Measurements from ENCODE around the gene IGFL2.
"Not testable (repeated sequence)": the region's sequence is repeated elsewhere in the genome, so short reads cannot be mapped to it uniquely, and the experiment has no call there.

The IGFL2 gene

DNA sequence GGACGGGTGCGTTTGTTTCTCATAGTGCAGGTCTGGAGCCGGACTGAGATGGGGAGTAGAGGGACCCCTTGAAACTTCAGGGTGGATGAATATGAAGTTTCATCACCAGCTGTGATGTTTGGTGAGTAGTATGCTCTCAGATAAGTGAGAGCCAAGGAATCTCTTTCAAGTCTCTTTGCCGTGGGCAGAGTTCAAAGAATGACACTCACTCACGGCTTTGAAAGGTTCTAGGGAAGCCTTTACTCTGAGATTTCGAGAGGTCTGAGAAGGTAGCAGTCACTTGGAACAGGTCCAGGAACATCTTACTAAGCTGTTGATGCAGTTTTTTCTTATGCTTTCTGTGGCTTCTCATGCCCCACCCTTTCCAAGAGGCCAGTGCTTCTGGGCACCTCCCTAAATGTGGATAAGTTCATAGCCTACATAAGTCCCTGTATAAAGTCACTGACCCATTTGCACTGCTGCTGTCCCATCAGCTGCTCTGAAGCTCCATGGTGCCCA is at the start of gene IGFL2:
Gene IGFL2, plus strand, starts transcription at position 448 of the 498 bp plus-strand sequence. Its CDS starts 41 bp downstream, at position 489.
- peak in 1 of 2 donors; percentile 14 for DNase-seq (ENCODE audit: low read depth in 2 of 2)

DNA sequence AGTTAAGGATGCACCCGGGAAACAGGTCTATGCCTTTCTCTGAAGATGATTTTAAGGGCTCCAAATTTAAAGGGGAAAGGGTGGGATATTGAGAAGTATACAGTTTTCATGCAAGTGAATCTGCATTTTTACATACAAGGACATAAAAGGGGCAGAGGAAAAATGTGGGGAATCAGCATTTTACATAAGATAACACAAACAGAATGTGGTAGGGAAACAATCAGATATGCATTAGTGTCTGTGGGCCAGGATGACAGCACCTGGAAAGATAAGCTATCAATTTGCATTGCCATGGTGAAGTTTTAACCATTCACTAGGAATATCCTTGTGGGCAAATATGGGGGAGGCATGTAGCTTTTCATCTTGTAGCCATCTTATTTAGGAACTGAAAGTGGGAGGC is 47.7 kb upstream of the IGFL2 start:
- no peak for DNase-seq (ENCODE audit: low read depth in 2 of 2)

DNA sequence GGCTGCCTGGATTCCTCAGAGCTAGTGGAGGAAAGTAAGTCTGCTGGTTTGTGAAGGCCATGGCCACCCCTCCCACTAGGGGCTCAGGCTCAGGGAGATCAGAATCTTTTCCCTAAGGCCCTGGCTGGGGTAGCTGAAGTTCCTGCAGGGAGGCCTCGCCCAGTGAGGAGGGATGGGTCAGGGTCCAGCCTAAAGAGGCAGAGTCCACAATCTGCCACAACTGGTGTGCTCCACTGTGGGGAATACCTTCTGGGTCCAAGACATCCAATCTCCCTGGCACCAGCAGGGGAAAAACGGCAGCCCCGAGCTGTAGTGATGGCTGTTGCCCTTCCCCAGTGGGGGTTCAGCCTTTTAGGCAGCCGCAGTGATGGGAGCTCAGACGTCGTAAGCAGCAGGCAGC is 46.7 kb upstream of the IGFL2 start:
- DNase-seq (ENCODE audit: low read depth in 2 of 2), result no peak

DNA sequence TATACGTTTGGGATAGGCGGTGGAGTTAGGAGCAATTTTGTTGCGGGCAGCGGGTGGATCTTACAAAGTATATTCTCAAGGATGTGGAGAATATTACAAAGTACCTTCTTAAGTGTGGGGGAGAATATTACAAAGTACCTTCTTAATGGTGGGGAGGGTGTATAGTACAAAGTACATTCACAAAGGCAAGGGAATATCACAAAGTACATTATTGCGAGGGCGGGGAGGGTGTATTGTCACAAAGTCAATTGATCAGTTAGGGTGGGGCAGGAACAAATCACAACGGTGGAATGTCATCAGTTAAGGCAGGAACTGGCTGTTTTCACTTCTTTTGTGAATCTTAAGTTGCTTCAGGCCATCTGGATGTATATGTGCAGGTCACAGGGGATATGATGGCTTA is 45.7 kb upstream of the IGFL2 start:
- DNase-seq (ENCODE audit: low read depth in 2 of 2), result not testable (repeated sequence)

DNA sequence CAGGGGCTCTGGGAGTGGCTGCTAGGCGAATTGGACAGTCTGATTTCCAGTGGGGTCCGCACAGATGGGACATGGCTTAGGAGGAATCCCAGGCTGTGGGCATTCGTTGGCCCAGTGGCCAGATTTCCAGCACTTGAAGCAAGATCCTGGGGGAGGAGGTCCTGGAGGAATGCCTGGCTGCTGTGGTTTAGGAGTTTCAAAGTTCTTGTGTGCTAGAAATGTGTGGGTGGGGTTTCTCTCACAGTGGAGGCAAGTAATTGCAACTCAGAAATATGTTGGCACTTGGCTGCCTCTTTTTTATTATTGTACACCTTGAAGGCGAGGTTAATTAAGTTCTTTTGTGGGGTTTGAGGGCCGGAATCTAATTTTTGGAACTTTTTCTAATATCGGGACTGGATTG is 40.7 kb upstream of the IGFL2 start:
- DNase-seq (ENCODE audit: low read depth in 2 of 2), result no peak

DNA sequence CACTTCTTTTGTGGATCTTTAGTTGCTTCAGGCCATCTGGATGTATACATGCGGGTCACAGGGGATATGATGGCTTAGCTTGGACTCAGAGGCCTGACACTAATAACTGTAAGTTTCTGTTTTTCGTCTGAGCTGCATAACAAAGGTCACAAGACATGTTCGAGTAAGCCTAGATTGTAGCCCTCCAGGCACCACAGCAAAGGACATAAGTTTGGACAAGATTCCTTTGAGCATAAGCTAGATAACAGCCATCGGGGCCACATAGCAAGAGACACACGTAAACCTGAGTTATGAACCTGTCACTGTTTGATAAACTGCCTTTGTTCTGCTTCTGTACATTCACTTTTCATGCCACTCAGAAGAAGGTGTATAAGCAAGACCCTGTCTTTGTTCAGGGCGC is 38.2 kb upstream of the IGFL2 start:
- DNase-seq (ENCODE audit: low read depth in 2 of 2), result no peak

DNA sequence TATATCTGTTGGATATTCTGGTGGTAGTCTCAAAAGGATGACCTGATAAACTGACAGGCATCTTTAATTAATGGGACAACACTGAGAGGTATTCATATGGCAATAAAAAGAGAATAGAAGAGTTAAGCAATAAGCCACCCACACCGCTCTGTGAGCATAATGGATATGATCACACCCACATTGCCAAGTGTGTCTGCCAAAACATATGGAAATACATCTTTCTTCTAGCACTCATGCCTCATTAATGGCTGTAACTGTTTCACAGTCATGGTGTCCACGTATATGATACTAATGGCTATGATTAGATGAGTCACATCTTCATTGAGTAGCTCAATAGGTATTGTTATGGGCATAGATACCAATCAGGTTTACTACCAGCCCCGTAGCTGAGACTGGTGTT is 36.7 kb upstream of the IGFL2 start:
- no peak for DNase-seq (ENCODE audit: low read depth in 2 of 2)

DNA sequence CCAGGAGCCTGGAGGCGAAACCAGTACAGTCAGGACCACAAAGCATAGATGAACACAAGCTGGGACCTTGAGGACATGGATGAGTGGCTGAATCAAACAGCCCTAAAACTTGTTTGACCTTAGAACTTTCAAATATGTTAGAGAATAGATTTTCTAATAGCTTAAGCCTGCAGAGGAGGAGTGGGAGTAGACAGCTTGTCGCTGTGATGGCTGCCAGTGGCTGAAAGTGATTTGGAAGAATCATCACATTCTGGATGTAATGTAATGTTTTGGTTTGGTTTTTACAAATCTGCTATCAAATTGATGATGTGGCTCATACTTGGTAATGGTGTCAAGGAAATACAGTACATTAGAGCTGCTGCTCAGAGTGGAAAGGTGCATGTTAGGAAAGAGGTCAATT is 35.5 kb upstream of the IGFL2 start:
- no peak for DNase-seq (ENCODE audit: low read depth in 2 of 2)

DNA sequence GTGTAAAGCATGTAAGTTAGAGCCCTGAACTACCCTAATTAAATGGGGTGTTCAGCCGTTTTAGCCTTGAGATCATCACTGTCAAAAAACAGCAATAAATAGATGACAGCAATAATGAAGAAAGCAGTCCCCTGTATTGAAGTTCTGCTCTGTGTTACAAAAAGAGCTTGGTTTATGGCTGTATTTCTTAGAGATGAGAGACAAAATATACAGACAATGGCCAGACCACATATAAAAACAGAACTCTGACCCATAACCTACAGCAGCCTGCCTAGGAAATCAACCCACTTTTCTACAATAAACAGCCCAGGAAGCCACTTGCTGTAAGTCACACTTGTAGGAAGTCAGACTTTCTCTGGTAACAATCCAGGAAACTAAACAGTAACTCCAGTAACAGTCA is 34.3 kb upstream of the IGFL2 start:
- DNase-seq (ENCODE audit: low read depth in 2 of 2), result no peak

DNA sequence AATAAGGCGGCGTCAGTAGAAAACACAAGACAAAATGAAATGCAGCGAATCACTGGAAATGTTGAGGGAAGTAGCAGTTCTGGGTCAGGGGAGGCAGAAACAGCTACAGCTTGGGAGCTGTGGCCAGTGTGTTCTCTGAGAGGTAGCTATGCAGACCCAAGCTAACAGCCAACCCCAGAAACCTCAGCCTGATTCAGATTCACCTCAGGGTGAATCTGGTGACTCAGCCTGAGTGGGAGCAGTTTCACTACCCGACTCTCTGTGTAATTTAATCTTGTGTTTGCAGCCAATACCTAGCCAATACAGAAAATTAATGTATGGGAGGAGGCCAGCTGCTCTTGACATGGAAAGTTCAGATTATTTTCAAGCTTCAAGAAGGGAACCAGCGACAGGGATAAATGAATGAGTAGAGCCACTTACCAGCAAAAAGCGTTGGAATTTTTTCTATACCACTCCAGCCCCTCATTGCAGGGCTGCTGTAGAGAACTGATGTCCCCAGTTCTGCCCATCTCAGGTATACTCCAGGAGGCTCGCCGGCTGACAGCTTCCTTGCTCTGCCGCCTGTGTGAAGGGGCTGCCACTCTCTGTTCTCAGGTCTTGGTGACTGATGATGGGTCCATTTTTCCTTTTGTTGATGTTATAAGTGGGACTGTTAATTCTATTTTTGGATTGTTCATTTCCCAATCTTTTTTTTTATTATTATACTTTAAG is 32.5 kb upstream of the IGFL2 start:
- DNase-seq (ENCODE audit: low read depth in 2 of 2), result peak; percentile 31 to 41

DNA sequence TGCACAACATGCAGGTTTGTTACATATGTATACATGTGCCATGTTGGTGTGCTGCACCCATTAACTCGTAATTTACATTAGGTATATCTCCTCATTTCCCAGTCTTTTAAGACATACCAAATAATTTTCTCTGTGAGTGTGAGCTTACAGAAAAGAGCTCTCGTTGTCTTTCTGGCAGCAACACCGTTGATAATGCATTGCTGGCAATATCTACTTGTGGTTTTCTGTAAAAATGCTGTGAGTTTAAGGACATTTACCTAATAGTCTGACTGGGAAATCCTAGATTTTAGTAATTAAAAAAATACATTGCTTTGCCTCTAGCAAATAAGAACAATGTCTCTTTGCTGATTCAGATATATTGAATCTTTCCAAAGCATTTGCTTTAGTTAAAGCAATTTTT is 31.9 kb upstream of the IGFL2 start:
- DNase-seq (ENCODE audit: low read depth in 2 of 2), result no peak

DNA sequence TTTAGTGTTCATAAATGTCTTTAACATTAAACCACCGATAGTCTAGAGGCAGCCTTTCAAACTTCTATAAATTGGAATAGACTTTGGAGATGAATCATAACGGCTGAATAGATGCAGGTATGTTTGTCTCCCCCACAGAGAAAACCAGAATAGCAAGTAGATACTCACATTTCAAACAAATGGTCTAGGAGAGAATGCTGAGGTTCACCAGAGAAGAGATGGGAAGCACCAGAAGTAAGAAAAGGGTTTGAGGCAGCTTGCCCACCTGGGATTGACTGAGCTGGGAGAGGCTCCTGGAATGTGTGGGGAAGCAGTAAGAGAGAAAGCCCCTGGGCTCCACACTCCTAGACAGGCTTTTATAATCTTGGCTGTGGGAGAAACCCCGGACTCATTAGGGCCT is 29.9 kb upstream of the IGFL2 start:
- DNase-seq (ENCODE audit: low read depth in 2 of 2), result no peak

DNA sequence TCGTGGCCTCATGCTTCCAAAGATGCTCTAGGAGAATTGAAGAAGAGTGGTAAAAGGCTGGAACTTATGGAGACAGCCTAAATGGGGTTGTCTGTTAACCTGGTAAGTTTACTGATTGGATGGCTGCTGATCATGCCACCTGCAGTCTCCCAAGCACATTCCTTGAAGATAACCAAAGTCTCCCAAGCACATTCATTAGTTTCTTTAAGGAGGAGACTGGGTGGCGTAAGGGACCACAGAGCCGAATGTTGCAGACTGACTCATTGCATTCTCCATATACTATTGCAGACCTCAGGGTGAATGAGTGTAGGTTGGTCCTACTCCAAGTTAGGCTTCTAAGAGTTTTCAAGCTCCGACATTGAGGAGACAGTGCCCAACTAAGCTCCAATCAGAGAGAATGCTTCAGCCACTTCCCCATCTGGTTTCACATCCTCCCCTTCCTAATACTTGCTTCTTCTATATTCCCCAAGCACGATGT is 23.4 kb upstream of the IGFL2 start, which contains the start of gene IGFL3:
Gene IGFL3, minus strand, starts transcription at position 51 of the 478 bp plus-strand sequence. Its CDS starts 39 bp downstream, at position 12.
- no peak for DNase-seq (ENCODE audit: low read depth in 2 of 2)

DNA sequence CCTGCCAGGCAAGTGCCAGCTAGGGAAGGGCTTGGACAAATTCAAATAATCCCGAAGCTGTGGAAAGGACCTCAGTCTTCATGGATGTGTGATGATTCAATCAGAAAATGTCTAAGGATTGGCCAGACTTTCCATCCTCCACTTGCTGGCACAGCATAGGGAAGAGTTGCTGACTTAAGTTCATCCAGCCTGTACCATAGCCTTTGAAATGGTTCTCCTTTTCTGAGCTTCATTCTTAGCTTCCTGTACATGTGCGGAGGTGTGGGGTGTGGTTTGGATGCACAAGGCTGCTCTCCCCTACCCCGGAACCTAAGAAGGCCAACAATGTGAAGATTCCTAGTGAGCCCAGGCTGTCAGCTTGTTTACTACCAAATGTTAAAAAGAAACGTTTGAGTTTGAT is 22.6 kb upstream of the IGFL2 start:
- no peak for DNase-seq (ENCODE audit: low read depth in 2 of 2)

DNA sequence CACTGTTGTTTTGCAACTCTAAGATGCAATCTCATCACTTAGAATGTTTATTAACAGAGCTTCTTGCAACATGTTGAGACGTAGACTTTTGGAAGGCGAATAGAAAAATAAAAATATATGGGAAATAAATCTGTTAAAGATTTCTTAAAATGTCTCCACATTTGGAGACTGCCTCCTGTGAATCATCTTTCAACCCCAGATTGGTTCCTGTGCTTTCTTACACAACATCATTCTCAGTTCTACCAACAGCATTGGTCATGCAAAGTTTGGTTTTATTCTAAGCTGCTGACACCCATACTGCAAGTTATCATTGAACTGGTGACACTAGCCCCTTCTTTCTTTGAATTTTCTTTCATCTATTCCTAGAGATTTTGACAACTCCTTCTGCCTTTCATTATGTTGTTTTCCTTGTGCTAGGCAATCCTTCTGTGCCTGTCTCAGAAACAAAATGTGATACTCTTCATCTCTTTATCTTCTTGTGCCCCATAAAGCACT is 21.9 kb upstream of the IGFL2 start:
- no peak for DNase-seq (ENCODE audit: low read depth in 2 of 2)

DNA sequence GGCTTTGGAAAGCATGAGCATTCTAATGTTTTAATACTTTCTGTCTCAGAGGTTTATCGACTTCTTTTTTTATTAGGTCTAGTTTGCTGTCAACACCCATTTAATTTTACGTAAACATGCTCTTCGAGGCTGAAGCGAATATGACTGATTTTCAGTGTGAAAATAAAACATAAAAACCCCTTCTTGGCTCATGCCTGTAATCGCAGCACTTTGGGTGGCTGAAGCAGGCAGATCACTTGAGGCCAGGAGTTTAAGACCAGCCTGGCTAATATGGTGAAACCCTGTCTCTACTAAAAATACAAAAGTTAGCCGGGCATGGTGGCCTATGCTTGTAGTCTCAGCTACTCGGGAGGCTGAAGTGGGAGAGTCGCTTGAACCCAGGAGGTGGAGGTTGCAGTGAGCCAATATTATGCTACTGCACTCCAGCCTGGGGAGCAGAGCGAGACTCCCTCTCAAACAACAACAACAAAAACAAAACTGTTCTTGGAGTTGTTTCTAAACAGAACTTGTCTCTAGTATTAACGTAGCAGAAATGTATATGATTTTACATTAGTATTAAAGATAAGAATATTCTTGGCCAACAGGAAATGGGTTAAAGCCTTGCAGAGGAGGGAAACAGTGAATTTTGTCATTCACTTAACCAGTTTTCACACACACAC is 16.4 kb upstream of the IGFL2 start:
- DNase-seq (ENCODE audit: low read depth in 2 of 2), result no peak

DNA sequence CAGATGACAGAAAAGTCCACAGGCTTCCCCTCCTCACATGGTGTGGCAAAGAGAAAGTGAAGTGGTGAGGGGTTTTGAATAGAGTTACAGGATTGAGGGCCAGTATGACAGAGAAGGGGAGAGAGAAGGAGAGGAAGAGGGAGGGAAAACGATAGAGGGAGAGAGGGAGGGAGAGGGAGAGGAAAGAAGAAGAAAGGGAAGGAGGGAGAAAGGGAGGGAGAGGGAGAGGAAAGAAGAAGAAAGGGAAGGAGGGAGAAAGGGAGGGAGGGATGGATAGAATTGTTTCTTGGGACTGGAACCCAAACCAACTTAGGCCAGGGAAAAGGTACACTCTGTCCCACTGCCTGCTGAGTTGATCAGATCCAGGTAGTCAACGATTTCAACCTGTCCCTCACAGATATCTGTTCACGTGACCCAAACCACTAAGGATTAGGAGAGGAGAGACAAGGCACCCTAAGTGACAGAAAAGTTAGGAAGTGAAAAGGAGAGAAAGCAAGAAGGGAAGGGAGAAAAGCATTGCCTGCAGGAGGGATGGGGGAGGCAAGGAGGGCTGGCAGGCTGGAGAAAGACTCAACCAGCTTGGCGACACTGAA is 15.4 kb upstream of the IGFL2 start:
- DNase-seq (ENCODE audit: low read depth in 2 of 2), result no peak

DNA sequence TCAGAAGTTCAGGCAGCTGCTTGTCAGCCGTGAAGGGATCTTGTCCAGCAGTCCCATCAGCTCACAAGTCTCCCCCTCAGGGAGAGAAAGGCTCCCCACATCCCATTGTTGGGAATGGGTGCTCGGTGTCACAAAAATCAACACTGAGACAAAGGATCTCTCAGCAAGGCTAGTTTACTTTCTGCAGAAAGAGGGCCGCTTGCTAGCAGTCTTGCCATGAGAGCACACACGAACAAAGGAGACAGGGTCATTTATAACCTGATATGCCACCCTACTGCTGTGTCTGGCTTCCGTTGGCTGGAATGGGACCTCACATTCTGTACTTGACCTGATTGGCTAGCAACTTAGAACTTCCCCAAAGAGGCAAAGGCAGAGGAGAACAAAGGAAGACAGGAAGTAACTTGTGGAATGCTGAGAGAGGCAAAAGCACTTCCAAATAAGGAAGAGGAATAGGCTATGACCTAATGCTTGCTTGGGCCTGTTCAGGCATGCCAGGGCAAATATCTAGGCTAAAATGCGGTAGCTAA is 14.9 kb upstream of the IGFL2 start:
- DNase-seq (ENCODE audit: low read depth in 2 of 2), result no peak

DNA sequence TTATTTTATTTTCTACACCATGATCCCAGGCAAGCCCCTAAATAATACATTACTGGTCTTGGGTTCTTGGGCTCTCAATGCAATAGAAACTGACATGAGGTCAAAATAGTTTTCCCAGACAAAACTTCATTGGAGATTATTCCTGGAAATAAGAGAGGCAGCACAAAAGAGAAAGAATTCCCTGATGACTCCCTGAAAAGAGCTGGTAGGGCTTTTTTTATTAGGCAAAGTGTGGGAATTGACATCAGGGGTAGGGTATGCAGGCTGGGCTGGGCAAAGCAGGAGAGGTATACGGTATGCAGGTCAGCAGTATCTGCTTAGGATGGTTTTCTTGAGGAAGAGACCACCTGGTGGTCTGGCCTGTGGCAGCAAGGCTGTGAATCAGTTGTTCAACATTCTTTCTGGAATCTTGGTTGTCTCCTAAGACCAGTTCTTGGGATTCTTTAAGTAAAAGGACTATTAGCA is 14.2 kb upstream of the IGFL2 start:
- no peak for DNase-seq (ENCODE audit: low read depth in 2 of 2)

DNA sequence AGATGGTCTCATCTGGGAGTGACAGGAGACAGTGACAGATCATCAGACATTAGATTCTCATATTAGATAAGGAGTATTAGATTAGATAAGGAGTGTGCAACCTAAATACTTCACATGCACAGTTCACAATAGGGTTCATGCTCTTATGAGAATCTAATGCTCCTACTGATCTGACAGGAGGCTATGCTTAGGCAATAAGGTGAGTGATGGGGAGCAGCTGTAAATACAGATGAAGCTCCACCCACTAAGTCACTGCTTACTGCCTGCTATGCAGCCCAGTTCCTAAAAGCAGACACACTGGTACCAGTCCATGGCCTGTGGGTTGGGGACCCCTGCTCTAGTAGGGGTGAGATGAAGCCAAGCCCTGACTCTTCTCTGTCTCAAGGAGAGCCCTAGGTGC is 13.5 kb upstream of the IGFL2 start:
- no peak for DNase-seq (ENCODE audit: low read depth in 2 of 2)

DNA sequence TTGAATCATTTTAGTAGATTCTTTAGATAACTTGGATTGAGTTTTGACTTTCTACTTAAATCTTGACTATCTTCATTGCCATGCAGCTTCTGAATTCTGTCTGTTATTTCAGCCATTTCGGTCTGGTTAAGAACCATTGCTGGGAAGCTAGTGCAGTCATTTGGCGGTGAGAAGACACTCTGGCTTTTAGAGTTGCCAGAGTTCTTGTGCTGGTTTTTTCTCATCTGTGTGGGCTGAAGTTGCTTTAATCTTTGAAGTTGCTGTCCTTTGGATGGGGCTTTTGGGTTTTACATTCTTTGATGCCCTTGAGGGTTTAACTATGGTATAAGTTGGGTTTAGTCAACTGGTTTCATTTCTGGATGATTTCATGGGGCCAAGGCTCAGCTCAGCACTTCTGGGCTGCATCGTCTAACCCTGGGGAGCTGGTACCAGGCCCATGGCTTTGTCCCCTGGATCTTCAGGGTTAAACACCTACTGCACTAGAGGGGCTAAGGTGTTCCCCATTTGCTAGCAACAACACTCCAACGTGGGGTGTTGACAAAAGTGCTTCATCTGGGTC is 10.0 kb upstream of the IGFL2 start:
- DNase-seq (ENCODE audit: low read depth in 2 of 2), result no peak

DNA sequence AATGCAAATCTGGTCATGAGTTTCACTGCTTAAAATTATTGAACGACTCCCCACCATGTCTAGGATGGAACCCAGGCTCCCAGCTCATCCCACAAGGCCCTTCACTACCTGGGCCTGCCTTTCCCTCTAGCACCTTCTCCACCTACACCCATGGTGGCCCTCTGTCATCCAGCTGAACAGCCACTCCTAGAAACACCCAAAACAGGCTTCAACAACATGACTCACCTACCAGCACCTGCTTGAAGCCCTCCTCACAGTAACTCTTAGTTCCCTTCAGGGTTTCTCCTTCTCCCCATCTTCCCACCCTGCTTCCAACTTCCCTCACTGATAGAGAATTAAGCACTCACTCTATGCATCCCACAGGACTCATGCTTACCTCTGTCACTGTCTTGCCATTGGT is 6.6 kb upstream of the IGFL2 start:
- no peak for DNase-seq (ENCODE audit: low read depth in 2 of 2)

All from activated CD4-positive, alpha-beta T cell treated with anti-CD3 and anti-CD28 coated beads for 24 hours (primary cell).